GM13976 (cell line): ENCODE data around the gene CERS6.

Experiments used
- DNase-seq: peaks from one replicate; pipeline ENCODE4 v3.0.0; 2012; ENCODE audit warnings: low spot score
- CTCF ChIP-seq: IDR thresholded peaks from 2 replicates; pipeline ENCODE4 v1.5.1; 2012; ENCODE audit warnings: borderline replicate concordance, mild to moderate bottlenecking; ENCODE audit not compliant: insufficient read depth; ENCODE audit errors: extremely low read depth, missing control alignments, control extremely low read depth
- in situ Hi-C: fragments of 300-500 bp; cut with MboI; formaldehyde crosslinking; loops from one replicate; pipeline ENCODE4 v1.12.0; 2022; ENCODE audit warnings: low sequenced_read_pairs, mixed read lengths, inconsistent platforms; ENCODE audit not compliant: unreplicated experiment

Gene CERS6

GRCh38 chr2:168530982-168531622, 75.0 kb downstream of the CERS6 start:
- no peak for TF ChIP-seq CTCF
- DNase-seq, result no peak
- in situ Hi-C loops, result no loop called here

GRCh38 chr2:168534926-168535325, 78.9 kb downstream of the CERS6 start:
- TF ChIP-seq CTCF, result no peak
- no peak for DNase-seq
- in situ Hi-C loops, result no loop called here

- TF ChIP-seq CTCF, result no peak
- DNase-seq, result no peak
- in situ Hi-C loops, result no loop called here
These were observed 80.9 kb downstream of the CERS6 start for GRCh38 chr2:168536925-168537466.

- no peak for DNase-seq
- TF ChIP-seq CTCF, result no peak
- in situ Hi-C loops, result no loop called here
These were observed 82.1 kb downstream of the CERS6 start for GRCh38 chr2:168538133-168538532.

- TF ChIP-seq CTCF, result no peak
- in situ Hi-C loops, result no loop called here
- no peak for DNase-seq
These were observed 82.5 kb downstream of the CERS6 start for GRCh38 chr2:168538534-168538933.

GRCh38 chr2:168539945-168540344, 83.9 kb downstream of the CERS6 start:
- TF ChIP-seq CTCF, result no peak
- in situ Hi-C loops, result no loop called here
- no peak for DNase-seq
